Neural progenitor cell (in vitro differentiated cells): Measurements from ENCODE around the gene KBTBD8. TPM values are rescaled to one million over a fixed set of nuclear protein-coding genes. Genes with fewer than 3 reads are reported as not detected.

Source experiments
- DNase-seq: peaks from one replicate; pipeline ENCODE4 v3.0.0-alpha.2; 2016; ENCODE audit warnings: low spot score
- H2AFZ ChIP-seq: fragments of 200-600 bp; sonication (generic); replicated peaks from 2 replicates; pipeline ENCODE4 v1.6.1; 2016; ENCODE audit warnings: antibody characterized with exemption
- H3F3A ChIP-seq: fragments of 200-600 bp; sonication (generic); 2 replicates; pipeline ENCODE4 v1.6.1; 2016; ENCODE audit warnings: antibody characterized with exemption, low read depth
- H3K27ac ChIP-seq: fragments of 200-600 bp; sonication (generic); 2 replicates; pipeline ENCODE4 v1.5.1; 2016; ENCODE audit warnings: mild to moderate bottlenecking
- H3K27me3 ChIP-seq: fragments of 200-600 bp; sonication (generic); 2 replicates; pipeline ENCODE4 v1.6.1; 2016; ENCODE audit warnings: mild to moderate bottlenecking, moderate library complexity
- H3K36me3 ChIP-seq: fragments of 200-600 bp; sonication (generic); 2 replicates; pipeline ENCODE4 v1.5.1; 2016
- H3K4me1 ChIP-seq: fragments of 200-600 bp; sonication (generic); 2 replicates; pipeline ENCODE4 v1.6.1; 2016; ENCODE audit warnings: mixed run types
- H3K4me2 ChIP-seq: fragments of 200-600 bp; sonication (generic); 2 replicates; pipeline ENCODE4 v1.6.1; 2016
- H3K4me3 ChIP-seq: fragments of 200-600 bp; sonication (generic); 2 replicates; pipeline ENCODE4 v1.5.1; 2016
- H3K79me2 ChIP-seq: fragments of 200-600 bp; sonication (generic); 2 replicates; pipeline ENCODE4 v1.6.1; 2016; ENCODE audit warnings: low read depth
- H3K9ac ChIP-seq: fragments of 200-600 bp; sonication (generic); 2 replicates; pipeline ENCODE4 v1.6.1; 2016
- H3K9me3 ChIP-seq: fragments of 200-600 bp; sonication (generic); 2 replicates; pipeline ENCODE4 v1.5.1; 2016; ENCODE audit warnings: low read depth
- H4K20me1 ChIP-seq: fragments of 200-600 bp; sonication (generic); 2 replicates; pipeline ENCODE4 v1.6.1; 2016; ENCODE audit warnings: low read depth
- H3K27ac Mint-ChIP-seq: 3 replicates; pipeline ENCODE4 v1.8.0; 2021; ENCODE audit warnings: mixed read lengths
- H3K27me3 Mint-ChIP-seq: 2 replicates; pipeline ENCODE4 v1.8.0; 2022; ENCODE audit warnings: low read depth, mild to moderate bottlenecking, inconsistent platforms, moderate library complexity, mixed read lengths; ENCODE audit not compliant: insufficient read depth
- H3K36me3 Mint-ChIP-seq: 3 replicates; pipeline ENCODE4 v1.8.0; 2021; ENCODE audit warnings: mixed read lengths
- H3K4me1 Mint-ChIP-seq: 3 replicates; pipeline ENCODE4 v1.8.0; 2021; ENCODE audit warnings: mixed read lengths
- H3K4me3 Mint-ChIP-seq: 3 replicates; pipeline ENCODE4 v1.8.0; 2021; ENCODE audit warnings: mild to moderate bottlenecking, moderate library complexity, mixed read lengths
- H3K9me3 Mint-ChIP-seq: 3 replicates; pipeline ENCODE4 v1.8.0; 2020; ENCODE audit warnings: mixed read lengths
- EZH2 ChIP-seq: fragments of 200-600 bp; sonication (generic); IDR thresholded peaks from 2 replicates; pipeline ENCODE4 v1.6.1; 2017; ENCODE audit warnings: antibody characterized with exemption, mild to moderate bottlenecking, moderate library complexity
- EZH2phosphoT487 ChIP-seq: fragments of 200-600 bp; sonication (generic); IDR thresholded peaks from 2 replicates; pipeline ENCODE4 v1.6.1; 2017; ENCODE audit warnings: antibody characterized with exemption
- total RNA-seq: library from RNA; depleted of rRNA; stranded (reverse); fragments of >200 nt; gene quantifications from 2 replicates; pipeline ENCODE4 v1.2.3, GENCODE V29; 2015; ENCODE audit warnings: low replicate concordance
- TF ChIP-seq, protein P1 (sequence below): fragments of 200-600 bp; sonication (generic); IDR thresholded peaks from 2 replicates; pipeline ENCODE4 v1.5.1; 2017; ENCODE audit warnings: antibody characterized with exemption, mild to moderate bottlenecking

KBTBD8 gene
- total RNA-seq, 1 donor from 2014 or later, result 8.3 TPM

- H4K20me1 ChIP-seq, result no peaks in the 10 kb centered on the region
- peaks cover 3% of the 10 kb centered on the region for H3K9me3 Mint-ChIP-seq
Measured at GRCh38 chr3:66985336-66985920, 12.7 kb upstream of the KBTBD8 start.

DNA sequence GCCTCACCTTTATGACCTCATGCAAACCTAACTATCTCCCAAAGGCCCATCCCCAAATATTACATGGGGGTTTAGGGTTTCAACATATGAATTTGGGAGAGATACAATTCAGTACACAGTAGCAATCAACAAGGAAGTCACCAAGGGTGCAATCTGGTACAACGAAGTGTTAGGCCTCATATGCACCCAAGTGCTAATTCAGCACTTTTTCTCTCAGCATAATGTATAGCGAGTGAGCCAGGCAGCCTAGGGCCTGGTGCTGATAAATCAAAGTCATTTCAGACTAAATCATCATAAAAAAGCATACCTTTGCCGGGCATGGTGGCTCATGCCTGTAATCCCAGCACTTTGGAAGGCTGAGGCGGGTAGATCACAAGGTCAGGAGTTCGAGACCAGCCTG is 11.7 kb upstream of the KBTBD8 start:
- H3K4me2 ChIP-seq, result no peak overlapping the region
- Mint-ChIP-seq H3K4me3 (no peak overlapping the region), H3K9me3 (peaks cover 3% of the 10 kb centered on the region), H3K27ac (no peak overlapping the region), H3K27me3 (peaks cover 3% of the 10 kb centered on the region), H3K36me3 (no peaks in the 10 kb centered on the region), H3K4me1 (peaks cover 30% of the 10 kb centered on the region)
- no peaks in the 10 kb centered on the region for H3K27me3 ChIP-seq
- H3K9me3 ChIP-seq, result no peaks in the 10 kb centered on the region
- no peak overlapping the region for H3K27ac ChIP-seq
- H3K4me1 ChIP-seq, result peaks cover 22% of the 10 kb centered on the region
- H3K36me3 ChIP-seq, result no peaks in the 10 kb centered on the region
- TF ChIP-seq EZH2phosphoT487 (no peak), EZH2 (no peak)
- TF ChIP-seq, protein P1, sequence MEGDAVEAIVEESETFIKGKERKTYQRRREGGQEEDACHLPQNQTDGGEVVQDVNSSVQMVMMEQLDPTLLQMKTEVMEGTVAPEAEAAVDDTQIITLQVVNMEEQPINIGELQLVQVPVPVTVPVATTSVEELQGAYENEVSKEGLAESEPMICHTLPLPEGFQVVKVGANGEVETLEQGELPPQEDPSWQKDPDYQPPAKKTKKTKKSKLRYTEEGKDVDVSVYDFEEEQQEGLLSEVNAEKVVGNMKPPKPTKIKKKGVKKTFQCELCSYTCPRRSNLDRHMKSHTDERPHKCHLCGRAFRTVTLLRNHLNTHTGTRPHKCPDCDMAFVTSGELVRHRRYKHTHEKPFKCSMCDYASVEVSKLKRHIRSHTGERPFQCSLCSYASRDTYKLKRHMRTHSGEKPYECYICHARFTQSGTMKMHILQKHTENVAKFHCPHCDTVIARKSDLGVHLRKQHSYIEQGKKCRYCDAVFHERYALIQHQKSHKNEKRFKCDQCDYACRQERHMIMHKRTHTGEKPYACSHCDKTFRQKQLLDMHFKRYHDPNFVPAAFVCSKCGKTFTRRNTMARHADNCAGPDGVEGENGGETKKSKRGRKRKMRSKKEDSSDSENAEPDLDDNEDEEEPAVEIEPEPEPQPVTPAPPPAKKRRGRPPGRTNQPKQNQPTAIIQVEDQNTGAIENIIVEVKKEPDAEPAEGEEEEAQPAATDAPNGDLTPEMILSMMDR, result no peak
- no peak overlapping the region for H3K4me3 ChIP-seq
- no peaks in the 10 kb centered on the region for H4K20me1 ChIP-seq
- peaks cover 29% of the 10 kb centered on the region for H3F3A ChIP-seq
- H2AFZ ChIP-seq, result no peak overlapping the region
- no peaks in the 10 kb centered on the region for H3K79me2 ChIP-seq
- no peak for DNase-seq
- H3K9ac ChIP-seq, result no peak overlapping the region

More at GRCh38 chr3:66985336-66985920, 12.7 kb upstream of the KBTBD8 start:
- no peaks in the 10 kb centered on the region for H3K9me3 ChIP-seq
- DNase-seq, result no peak
- Mint-ChIP-seq H3K27me3 (peaks cover 3% of the 10 kb centered on the region), H3K36me3 (no peaks in the 10 kb centered on the region), H3K4me1 (peaks cover 29% of the 10 kb centered on the region), H3K27ac (no peak overlapping the region), H3K4me3 (no peak overlapping the region)
- H2AFZ ChIP-seq, result no peak overlapping the region
- H3K36me3 ChIP-seq, result no peaks in the 10 kb centered on the region
- no peak overlapping the region for H3K27ac ChIP-seq
- H3K4me3 ChIP-seq, result no peak overlapping the region
- H3K4me1 ChIP-seq, result peaks cover 22% of the 10 kb centered on the region
- H3F3A ChIP-seq, result peaks cover 28% of the 10 kb centered on the region
- no peak overlapping the region for H3K4me2 ChIP-seq
- H3K27me3 ChIP-seq, result no peaks in the 10 kb centered on the region
- TF ChIP-seq EZH2 (no peak), EZH2phosphoT487 (no peak)
- TF ChIP-seq, protein P1, result no peak
- no peaks in the 10 kb centered on the region for H3K79me2 ChIP-seq
- no peak overlapping the region for H3K9ac ChIP-seq

- Mint-ChIP-seq H3K27ac (peak overlapping the region; percentile 92), H3K4me3 (peak overlapping the region; percentile 13)
Measured at GRCh38 chr3:66989241-66989640, 8.9 kb upstream of the KBTBD8 start.

More at GRCh38 chr3:66989241-66989640, 8.9 kb upstream of the KBTBD8 start:
- Histone ChIP-seq H4K20me1 (no peaks in the 10 kb centered on the region), H3K36me3 (no peaks in the 10 kb centered on the region), H3K9ac (no peak overlapping the region), H2AFZ (peak overlapping the region; percentile 14), H3K4me3 (no peak overlapping the region), H3F3A (peaks cover 29% of the 10 kb centered on the region), H3K27me3 (no peaks in the 10 kb centered on the region), H3K27ac (peak overlapping the region; percentile 97), H3K79me2 (no peaks in the 10 kb centered on the region), H3K9me3 (no peaks in the 10 kb centered on the region), H3K4me2 (peak overlapping the region; percentile 49), H3K4me1 (peaks cover 16% of the 10 kb centered on the region)
- Mint-ChIP-seq H3K36me3 (no peaks in the 10 kb centered on the region), H3K27me3 (peaks cover 3% of the 10 kb centered on the region), H3K4me1 (peaks cover 19% of the 10 kb centered on the region), H3K9me3 (peaks cover 3% of the 10 kb centered on the region)
- peak; percentile 70 for DNase-seq
- no peak for TF ChIP-seq EZH2phosphoT487
- no peak for TF ChIP-seq EZH2
- TF ChIP-seq, protein P1, result no peak
